Testis (tissue), 3 donors: ENCODE data around the gene RNF169. TPM values are rescaled to one million over a fixed set of nuclear protein-coding genes. Genes with fewer than 3 reads are reported as not detected.
A peak's percentile ranks its signal among the peaks of the same experiment; 100 is the strongest.

Experiments used
- DNase-seq: peaks from one replicate; pipeline ENCODE4 v3.0.0-alpha.2; 2019
- H3K27ac ChIP-seq, 2 donors: fragments of 200-600 bp; sonication (generic); one replicate each; pipeline ENCODE4 v1.5.1; 2019
- H3K27me3 ChIP-seq: fragments of 200-600 bp; sonication (generic); one replicate; pipeline ENCODE4 v1.5.1; 2019
- H3K36me3 ChIP-seq: fragments of 200-600 bp; sonication (generic); one replicate; pipeline ENCODE4 v1.5.1; 2017; ENCODE audit warnings: low read depth; ENCODE audit errors: missing control alignments
- H3K4me1 ChIP-seq: fragments of 200-600 bp; sonication (generic); one replicate; pipeline ENCODE4 v1.5.1; 2019
- H3K4me3 ChIP-seq, 2 donors: fragments of 200-600 bp; sonication (generic); one replicate each; pipeline ENCODE4 v1.5.1; 2017 to 2019
- H3K9me3 ChIP-seq: fragments of 200-600 bp; sonication (generic); one replicate; pipeline ENCODE4 v1.5.1; 2017
- POLR2A ChIP-seq: fragments of 450-650 bp; IDR thresholded peaks from one replicate; pipeline ENCODE4 v1.6.1; 2017; ENCODE audit warnings: antibody characterized with exemption, mild to moderate bottlenecking, moderate library complexity
- WGBS, 2 donors: methylation state at CpG; one replicate each; pipeline ENCODE4 v1.1.5; 2018; 5-methylcytosine and 5-hydroxymethylcytosine counted together
- intact Hi-C: fragments of 100-400 bp; cut with DNase I; formaldehyde crosslinking; loops from one replicate; pipeline ENCODE4 v1.15.1; 2023; ENCODE audit warnings: low total_unique reads
- polyA plus RNA-seq: library from polyadenylated mRNA; stranded (reverse); fragments of 350-450 nt; fragmentation: Illumina TruSeq; extraction: RNeasy Lipid Tissue Mini Kit (QIAGEN cat#74804); gene quantifications from one replicate; pipeline ENCODE4 v1.2.3, GENCODE V29; 2014; ENCODE audit warnings: low read depth, low replicate concordance; ENCODE audit not compliant: insufficient read depth
- total RNA-seq, 2 donors: library from RNA; depleted of rRNA; stranded (reverse); fragments of >200 nt; gene quantifications; one replicate each; pipeline ENCODE4 v1.2.3, GENCODE V29; 2016
- TF ChIP-seq, protein P1 (sequence below), 3 experiments: fragments of 450-650 bp in 2 of 3; fragments of 200-600 bp in 1 of 3; sonication (generic) in 1 of 3; IDR thresholded peaks; one replicate each; pipeline ENCODE4 v1.5.1; 2016 to 2019; ENCODE audit warnings: antibody characterized with exemption in 3 of 3, mild to moderate bottlenecking in 2 of 3, moderate library complexity in 1 of 3

The RNF169 gene
- total and polyA plus RNA-seq, 3 donors from 2014 or later, result 7.2 to 19.4 (median 19.3) TPM

DNA sequence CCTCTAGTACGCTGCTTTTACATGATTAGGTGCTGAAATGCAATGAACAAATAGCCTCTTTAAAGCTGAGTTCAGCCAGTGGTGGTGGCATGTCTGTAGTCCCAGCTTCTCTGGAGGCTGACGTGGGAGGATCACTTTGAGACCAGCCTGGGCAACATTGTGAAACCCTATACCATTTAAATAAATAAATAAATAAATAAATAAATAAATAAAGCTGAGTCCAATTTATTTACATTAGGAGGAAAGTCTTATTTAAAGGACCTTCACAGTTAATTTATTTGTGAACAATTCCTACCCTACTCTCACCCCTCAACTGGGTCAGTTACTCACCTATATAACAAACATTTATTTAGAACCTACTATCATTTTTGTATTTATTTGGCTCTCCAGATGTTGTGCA is 12.6 kb upstream of the RNF169 start:
- Histone ChIP-seq H3K27me3 (no peaks in the 10 kb centered on the region), H3K4me1 (no peaks in the 10 kb centered on the region), H3K36me3 (no peaks in the 10 kb centered on the region), H3K4me3 (no peak overlapping the region), H3K9me3 (no peaks in the 10 kb centered on the region), H3K27ac (no peak overlapping the region)
- TF ChIP-seq POLR2A, result no peak
- TF ChIP-seq, protein P1, sequence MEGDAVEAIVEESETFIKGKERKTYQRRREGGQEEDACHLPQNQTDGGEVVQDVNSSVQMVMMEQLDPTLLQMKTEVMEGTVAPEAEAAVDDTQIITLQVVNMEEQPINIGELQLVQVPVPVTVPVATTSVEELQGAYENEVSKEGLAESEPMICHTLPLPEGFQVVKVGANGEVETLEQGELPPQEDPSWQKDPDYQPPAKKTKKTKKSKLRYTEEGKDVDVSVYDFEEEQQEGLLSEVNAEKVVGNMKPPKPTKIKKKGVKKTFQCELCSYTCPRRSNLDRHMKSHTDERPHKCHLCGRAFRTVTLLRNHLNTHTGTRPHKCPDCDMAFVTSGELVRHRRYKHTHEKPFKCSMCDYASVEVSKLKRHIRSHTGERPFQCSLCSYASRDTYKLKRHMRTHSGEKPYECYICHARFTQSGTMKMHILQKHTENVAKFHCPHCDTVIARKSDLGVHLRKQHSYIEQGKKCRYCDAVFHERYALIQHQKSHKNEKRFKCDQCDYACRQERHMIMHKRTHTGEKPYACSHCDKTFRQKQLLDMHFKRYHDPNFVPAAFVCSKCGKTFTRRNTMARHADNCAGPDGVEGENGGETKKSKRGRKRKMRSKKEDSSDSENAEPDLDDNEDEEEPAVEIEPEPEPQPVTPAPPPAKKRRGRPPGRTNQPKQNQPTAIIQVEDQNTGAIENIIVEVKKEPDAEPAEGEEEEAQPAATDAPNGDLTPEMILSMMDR (IDR thresholded peaks at IDR 0.05), result no peak
- intact Hi-C loops, result no loop called here
- WGBS, 2 donors, result 88 to 94% methylated on average over 2 of the region's 2 CpGs
- DNase-seq, result no peak

DNA sequence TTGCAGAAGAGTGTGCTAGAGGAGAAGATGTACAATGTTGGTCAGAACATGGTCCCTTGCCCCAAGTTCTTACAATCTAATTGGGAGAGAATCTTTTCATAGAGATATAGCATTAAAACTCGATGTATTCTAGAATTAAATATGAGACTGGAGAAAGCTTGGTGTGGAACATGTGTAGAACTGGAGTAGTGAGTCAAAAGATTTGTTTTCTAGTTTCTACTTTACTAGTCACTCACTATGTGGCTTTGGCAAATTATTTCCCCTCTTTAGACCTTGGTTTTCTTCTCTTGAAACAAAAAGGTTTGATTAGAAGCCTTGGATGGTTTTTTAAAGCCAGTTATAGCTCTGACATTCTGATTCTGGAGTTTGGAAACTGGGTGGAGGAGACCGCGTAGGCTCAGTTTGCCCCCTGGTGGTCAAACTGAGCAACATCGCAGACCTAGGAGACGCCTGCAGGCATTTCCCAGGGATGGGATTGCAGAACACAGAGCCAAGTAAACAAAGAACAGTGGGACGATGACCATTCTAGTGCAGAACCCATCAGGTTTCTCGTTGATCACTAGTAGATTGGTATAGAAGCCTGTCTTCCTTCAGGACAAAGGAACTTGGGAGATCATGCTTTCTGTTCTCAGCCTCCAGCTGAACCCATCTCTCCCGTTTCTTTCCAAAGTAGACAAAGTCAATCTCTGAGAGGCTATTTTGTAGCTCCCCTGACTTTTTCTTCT is 8.9 kb upstream of the RNF169 start:
- WGBS, 2 donors, result 26% methylated on average over 8 of the region's 8 CpGs
- intact Hi-C loops, result no loop called here
- peak; percentile 64 for DNase-seq
- Histone ChIP-seq H3K4me1 (no peaks in the 10 kb centered on the region), H3K27ac (no peak overlapping the region), H3K4me3 (no peak overlapping the region), H3K27me3 (no peaks in the 10 kb centered on the region), H3K9me3 (no peaks in the 10 kb centered on the region), H3K36me3 (no peaks in the 10 kb centered on the region)
- TF ChIP-seq, protein P1 (IDR thresholded peaks at IDR 0.05), result peak; percentile 65 to 88 (median 66)
- no peak for TF ChIP-seq POLR2A

DNA sequence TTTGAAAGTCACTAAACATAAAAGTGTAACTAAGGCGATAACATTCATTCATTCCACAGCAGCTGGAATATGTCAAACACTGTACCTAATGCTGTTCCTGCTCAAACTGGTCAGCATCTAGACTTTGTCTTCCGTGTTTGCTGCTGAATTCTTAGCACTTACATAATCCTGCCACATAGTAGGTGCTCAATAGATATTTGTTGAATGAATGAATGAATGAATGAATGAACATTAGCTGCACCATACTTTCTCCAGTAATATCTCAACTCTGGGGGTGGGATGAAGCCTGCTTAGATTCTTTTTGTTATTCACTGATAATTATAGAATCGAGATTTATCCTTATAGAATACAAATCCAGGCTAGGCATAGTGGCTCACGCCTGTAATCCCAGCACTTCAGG is 6.6 kb upstream of the RNF169 start:
- no peaks in the 10 kb centered on the region for H3K4me1 ChIP-seq
- no peak for TF ChIP-seq POLR2A
- TF ChIP-seq, protein P1 (IDR thresholded peaks at IDR 0.05), result no peak
- H3K36me3 ChIP-seq, result no peaks in the 10 kb centered on the region
- 82 to 89% methylated on average over 4 of the region's 4 CpGs for WGBS, 2 donors
- no peak overlapping the region for H3K27ac ChIP-seq
- no peak for DNase-seq
- H3K4me3 ChIP-seq, result no peak overlapping the region
- intact Hi-C loops, result no loop called here
- H3K27me3 ChIP-seq, result no peaks in the 10 kb centered on the region
- H3K9me3 ChIP-seq, result no peaks in the 10 kb centered on the region

DNA sequence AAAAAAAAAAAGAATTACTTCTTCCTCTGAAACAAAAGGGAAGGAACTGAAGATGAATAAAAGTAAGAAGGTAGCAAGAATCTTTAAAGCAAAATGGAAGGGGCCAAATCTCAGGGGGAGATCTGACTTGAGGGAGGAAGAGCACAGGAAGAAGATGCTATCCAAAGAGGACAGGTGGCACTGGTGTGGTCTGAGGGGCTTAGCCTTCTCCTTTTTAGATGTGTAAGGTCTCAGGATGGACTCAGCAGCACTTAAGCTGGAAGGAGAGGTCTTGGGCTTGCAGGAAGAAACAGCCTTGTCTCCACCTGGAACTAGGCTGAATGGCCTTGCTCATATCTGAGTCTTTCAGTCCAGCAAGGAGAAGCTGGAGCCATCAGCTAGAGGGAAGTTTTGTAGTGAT is 5.0 kb upstream of the RNF169 start:
- no peaks in the 10 kb centered on the region for H3K27me3 ChIP-seq
- DNase-seq, result no peak
- H3K36me3 ChIP-seq, result no peaks in the 10 kb centered on the region
- TF ChIP-seq, protein P1 (IDR thresholded peaks at IDR 0.05), result no peak
- no peak for TF ChIP-seq POLR2A
- no peak overlapping the region for H3K27ac ChIP-seq
- no peak overlapping the region for H3K4me3 ChIP-seq
- intact Hi-C loops, result no loop called here
- peaks cover 6% of the 10 kb centered on the region for H3K4me1 ChIP-seq
- no peaks in the 10 kb centered on the region for H3K9me3 ChIP-seq

DNA sequence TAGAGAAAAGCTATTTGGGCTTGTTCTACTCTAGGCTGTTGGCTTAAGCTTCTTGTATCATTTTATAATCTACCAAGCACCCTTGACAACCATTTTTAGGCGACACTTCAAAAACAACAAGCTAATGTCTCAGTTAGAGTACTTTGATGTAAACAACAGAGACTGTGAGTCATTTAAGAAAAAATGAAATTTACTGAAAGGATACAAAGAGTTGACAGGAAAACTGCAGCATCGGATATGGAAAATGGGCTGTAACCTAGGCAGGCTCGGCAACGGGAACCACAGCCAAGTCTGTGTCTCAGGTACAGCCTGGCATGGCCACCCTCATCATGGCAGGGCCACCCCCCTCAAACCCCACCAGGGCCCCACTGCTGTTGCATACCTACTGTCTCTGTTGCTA is 4.4 kb upstream of the RNF169 start:
- Histone ChIP-seq H3K4me3 (no peak overlapping the region), H3K36me3 (no peaks in the 10 kb centered on the region), H3K4me1 (peaks cover 6% of the 10 kb centered on the region), H3K27ac (no peak overlapping the region), H3K27me3 (no peaks in the 10 kb centered on the region), H3K9me3 (no peaks in the 10 kb centered on the region)
- TF ChIP-seq, protein P1 (IDR thresholded peaks at IDR 0.05), result no peak
- TF ChIP-seq POLR2A, result no peak
- no peak for DNase-seq
- WGBS, 2 donors, result 63 to 67% methylated on average over 4 of the region's 4 CpGs
- intact Hi-C loops, result no loop called here
